Activated T-cell treated with anti-CD3 and anti-CD28 coated beads, Interleukin-2, amount 50 U/mL, for 4 hours (primary cell): Measurements from ENCODE around the gene BNC2. TPM values are rescaled to one million over a fixed set of nuclear protein-coding genes. Genes with fewer than 3 reads are reported as not detected.
"Not testable (repeated sequence)": the region's sequence is repeated elsewhere in the genome, so short reads cannot be mapped to it uniquely, and the experiment has no call there.

Source experiments
- ATAC-seq, 2 donors: fragments of 200-7000 bp; cut with Tn5 transposase; one replicate each; pipeline ENCODE4 v1.10.0; 2021
- DNase-seq: peaks from one replicate; pipeline ENCODE4 v3.0.0-alpha.2; 2020
- H3K27me3 Mint-ChIP-seq: one replicate; pipeline ENCODE4 v1.8.0; 2021; ENCODE audit warnings: low read depth, mixed read lengths
- H3K36me3 Mint-ChIP-seq: one replicate; pipeline ENCODE4 v1.8.0; 2022; ENCODE audit warnings: mixed read lengths; ENCODE audit not compliant: insufficient read depth
- H3K4me1 Mint-ChIP-seq: one replicate; pipeline ENCODE4 v1.8.0; 2021; ENCODE audit warnings: low read depth, mixed read lengths
- H3K4me3 Mint-ChIP-seq: one replicate; pipeline ENCODE4 v1.8.0; 2021; ENCODE audit warnings: mild to moderate bottlenecking, moderate library complexity, mixed read lengths
- H3K9me3 Mint-ChIP-seq: one replicate; pipeline ENCODE4 v1.8.0; 2021; ENCODE audit warnings: mixed read lengths
- total RNA-seq, 3 donors: library from RNA; stranded (reverse); gene quantifications; one replicate each; pipeline ENCODE4 v1.2.1, GENCODE V29; 2021

The BNC2 gene, protein sequence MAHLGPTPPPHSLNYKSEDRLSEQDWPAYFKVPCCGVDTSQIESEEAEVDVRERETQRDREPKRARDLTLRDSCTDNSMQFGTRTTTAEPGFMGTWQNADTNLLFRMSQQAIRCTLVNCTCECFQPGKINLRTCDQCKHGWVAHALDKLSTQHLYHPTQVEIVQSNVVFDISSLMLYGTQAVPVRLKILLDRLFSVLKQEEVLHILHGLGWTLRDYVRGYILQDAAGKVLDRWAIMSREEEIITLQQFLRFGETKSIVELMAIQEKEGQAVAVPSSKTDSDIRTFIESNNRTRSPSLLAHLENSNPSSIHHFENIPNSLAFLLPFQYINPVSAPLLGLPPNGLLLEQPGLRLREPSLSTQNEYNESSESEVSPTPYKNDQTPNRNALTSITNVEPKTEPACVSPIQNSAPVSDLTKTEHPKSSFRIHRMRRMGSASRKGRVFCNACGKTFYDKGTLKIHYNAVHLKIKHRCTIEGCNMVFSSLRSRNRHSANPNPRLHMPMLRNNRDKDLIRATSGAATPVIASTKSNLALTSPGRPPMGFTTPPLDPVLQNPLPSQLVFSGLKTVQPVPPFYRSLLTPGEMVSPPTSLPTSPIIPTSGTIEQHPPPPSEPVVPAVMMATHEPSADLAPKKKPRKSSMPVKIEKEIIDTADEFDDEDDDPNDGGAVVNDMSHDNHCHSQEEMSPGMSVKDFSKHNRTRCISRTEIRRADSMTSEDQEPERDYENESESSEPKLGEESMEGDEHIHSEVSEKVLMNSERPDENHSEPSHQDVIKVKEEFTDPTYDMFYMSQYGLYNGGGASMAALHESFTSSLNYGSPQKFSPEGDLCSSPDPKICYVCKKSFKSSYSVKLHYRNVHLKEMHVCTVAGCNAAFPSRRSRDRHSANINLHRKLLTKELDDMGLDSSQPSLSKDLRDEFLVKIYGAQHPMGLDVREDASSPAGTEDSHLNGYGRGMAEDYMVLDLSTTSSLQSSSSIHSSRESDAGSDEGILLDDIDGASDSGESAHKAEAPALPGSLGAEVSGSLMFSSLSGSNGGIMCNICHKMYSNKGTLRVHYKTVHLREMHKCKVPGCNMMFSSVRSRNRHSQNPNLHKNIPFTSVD
- under 1 TPM; 0.08 to 0.29 (median 0.25) TPM for total RNA-seq

- peak in 1 of 2 donors; percentile 21 for ATAC-seq
- Mint-ChIP-seq H3K27me3 (peaks cover 34% of the 10 kb centered on the region), H3K4me1 (peaks cover 8% of the 10 kb centered on the region), H3K9me3 (no peaks in the 10 kb centered on the region), H3K36me3 (no peaks in the 10 kb centered on the region), H3K4me3 (peak within 1 kb of the TSS; percentile 62)
- no peak for DNase-seq
Measured at GRCh38 chr9:16870596-16871335, at the start of gene BNC2. BNC2 (minus strand) TSS chr9:16870670; CDS start chr9:16870648, 22 bp downstream.

GRCh38 chr9:16918920-16919319 is 48.5 kb upstream of the BNC2 start:
- Mint-ChIP-seq H3K4me1 (no peaks in the 10 kb centered on the region), H3K36me3 (no peaks in the 10 kb centered on the region), H3K4me3 (no peak overlapping the region), H3K9me3 (peaks cover 14% of the 10 kb centered on the region), H3K27me3 (no peaks in the 10 kb centered on the region)
- DNase-seq (no peak), ATAC-seq (no peak)

DNA sequence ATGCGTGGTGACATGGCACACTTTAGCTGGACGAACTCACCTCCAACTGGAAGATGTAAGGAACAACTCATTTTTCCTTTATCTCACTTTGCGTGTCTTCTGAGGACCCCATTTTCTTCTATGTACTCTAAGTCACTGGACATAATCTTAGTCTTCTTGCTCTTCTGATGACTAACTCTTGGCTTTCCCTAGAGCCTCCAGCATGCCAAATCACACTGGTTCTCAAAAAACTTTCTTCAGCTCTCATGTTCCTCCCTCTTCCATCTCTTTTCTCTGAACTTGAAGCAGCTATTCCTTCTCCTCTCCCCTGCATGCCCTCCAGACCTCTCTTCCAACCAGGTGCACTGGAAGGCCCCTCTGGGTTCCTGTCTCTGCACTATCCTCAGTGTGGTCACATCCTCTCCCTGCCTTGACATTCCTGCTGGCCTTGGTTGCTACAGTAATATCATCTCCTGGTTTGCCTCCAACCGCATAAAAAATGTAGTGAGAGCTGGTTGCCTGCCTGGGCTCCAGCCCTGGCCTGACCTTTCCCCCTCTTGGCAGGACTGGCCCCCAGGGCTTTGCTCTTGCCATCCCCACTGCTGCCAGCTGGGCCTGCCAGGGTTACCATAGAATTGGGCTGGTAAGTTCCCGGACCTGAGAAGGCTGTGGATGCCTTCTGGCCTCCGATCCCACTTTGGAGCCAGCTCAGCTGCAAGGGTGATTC is 44.8 kb upstream of the BNC2 start:
- ATAC-seq (no peak), DNase-seq (no peak)
- Mint-ChIP-seq H3K9me3 (peaks cover 14% of the 10 kb centered on the region), H3K27me3 (no peaks in the 10 kb centered on the region), H3K4me3 (no peak overlapping the region), H3K36me3 (no peaks in the 10 kb centered on the region), H3K4me1 (no peaks in the 10 kb centered on the region)

- H3K36me3 Mint-ChIP-seq = no peaks in the 10 kb centered on the region
- H3K4me3 Mint-ChIP-seq = no peak overlapping the region
- no peaks in the 10 kb centered on the region for H3K4me1 Mint-ChIP-seq
- DNase-seq (no peak), ATAC-seq (no peak)
- no peaks in the 10 kb centered on the region for H3K9me3 Mint-ChIP-seq
- no peaks in the 10 kb centered on the region for H3K27me3 Mint-ChIP-seq
Measured at GRCh38 chr9:16912197-16912596, 41.7 kb upstream of the BNC2 start.

DNA sequence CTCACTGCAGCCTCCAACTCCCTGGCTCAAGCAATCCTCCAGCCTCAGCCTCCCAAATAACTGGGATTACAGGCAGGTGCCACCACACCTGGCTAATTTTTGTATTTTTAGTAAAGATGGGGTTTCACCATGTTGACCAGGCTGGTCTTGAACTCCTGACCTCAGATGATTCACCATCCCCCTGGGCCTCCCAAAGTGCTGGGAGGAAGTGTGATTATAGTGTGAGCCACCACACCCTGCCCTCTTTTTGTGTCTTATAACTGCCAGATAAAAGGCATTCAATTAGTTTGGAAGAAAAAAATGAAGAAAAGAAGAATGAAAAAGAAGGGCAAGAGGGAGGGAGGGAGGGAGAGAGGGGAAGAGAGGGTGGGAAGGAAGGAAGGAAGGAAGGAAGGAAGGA is 37.7 kb upstream of the BNC2 start:
- not testable (repeated sequence) for DNase-seq, ATAC-seq, H3K4me3 Mint-ChIP-seq, H3K27me3 Mint-ChIP-seq, H3K4me1 Mint-ChIP-seq, H3K9me3 Mint-ChIP-seq, H3K36me3 Mint-ChIP-seq

- ATAC-seq (no peak), DNase-seq (no peak)
- H3K9me3 Mint-ChIP-seq = no peaks in the 10 kb centered on the region
- no peaks in the 10 kb centered on the region for H3K27me3 Mint-ChIP-seq
- H3K36me3 Mint-ChIP-seq = no peaks in the 10 kb centered on the region
- H3K4me3 Mint-ChIP-seq = no peak overlapping the region
- no peaks in the 10 kb centered on the region for H3K4me1 Mint-ChIP-seq
Measured at GRCh38 chr9:16904655-16905054, 34.2 kb upstream of the BNC2 start.

DNA sequence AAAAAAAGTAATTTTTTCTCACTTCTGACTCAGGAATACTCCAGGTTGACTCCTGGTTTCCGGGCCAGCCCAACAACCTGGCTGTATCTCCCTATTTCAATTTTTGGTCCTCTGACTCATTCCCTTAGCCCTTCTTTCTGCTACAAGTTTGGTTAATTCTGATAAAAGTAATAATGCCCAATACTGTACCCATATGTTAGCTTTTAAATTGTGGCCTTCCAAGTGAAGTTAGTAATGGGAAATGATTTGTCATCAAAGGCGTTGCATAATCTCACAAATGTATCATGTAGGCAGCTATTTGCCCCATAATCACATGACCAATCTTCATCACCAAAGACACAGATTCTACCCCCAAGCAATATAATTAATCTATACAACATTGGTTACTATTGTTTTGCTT is 31.1 kb upstream of the BNC2 start:
- no peaks in the 10 kb centered on the region for H3K4me1 Mint-ChIP-seq
- H3K4me3 Mint-ChIP-seq = no peak overlapping the region
- no peaks in the 10 kb centered on the region for H3K27me3 Mint-ChIP-seq
- ATAC-seq (no peak), DNase-seq (no peak)
- no peaks in the 10 kb centered on the region for H3K9me3 Mint-ChIP-seq
- no peaks in the 10 kb centered on the region for H3K36me3 Mint-ChIP-seq

DNA sequence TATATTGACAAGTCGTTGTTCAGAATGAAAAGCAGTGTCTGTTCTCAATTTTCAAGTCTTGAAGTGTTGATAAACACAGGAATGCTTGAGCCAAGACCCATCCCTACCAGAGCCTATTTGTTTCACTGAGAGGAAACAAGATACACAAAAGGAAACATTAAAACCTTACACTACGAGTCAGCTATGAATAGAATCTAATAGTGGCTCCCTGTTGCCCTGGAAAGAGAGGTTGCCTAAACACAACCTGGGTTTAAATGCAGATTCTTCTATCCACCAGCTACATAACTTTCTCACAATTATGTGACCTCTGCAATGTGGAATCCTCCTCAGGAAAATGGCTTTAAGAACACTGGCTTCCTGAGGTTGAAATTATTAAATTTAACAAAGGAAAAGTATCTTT is 29.1 kb upstream of the BNC2 start:
- Mint-ChIP-seq H3K4me1 (no peaks in the 10 kb centered on the region), H3K9me3 (peaks cover 4% of the 10 kb centered on the region), H3K27me3 (no peaks in the 10 kb centered on the region), H3K36me3 (no peaks in the 10 kb centered on the region), H3K4me3 (no peak overlapping the region)
- DNase-seq (no peak), ATAC-seq (no peak)

- Mint-ChIP-seq H3K36me3 (no peaks in the 10 kb centered on the region), H3K4me1 (no peaks in the 10 kb centered on the region), H3K4me3 (no peak overlapping the region), H3K27me3 (no peaks in the 10 kb centered on the region), H3K9me3 (peaks cover 4% of the 10 kb centered on the region)
- DNase-seq (no peak), ATAC-seq (no peak)
Measured at GRCh38 chr9:16898464-16898863, 28.0 kb upstream of the BNC2 start.

- Mint-ChIP-seq H3K36me3 (no peaks in the 10 kb centered on the region), H3K4me3 (no peak overlapping the region), H3K9me3 (peaks cover 3% of the 10 kb centered on the region), H3K4me1 (no peaks in the 10 kb centered on the region), H3K27me3 (no peaks in the 10 kb centered on the region)
- no peak for ATAC-seq
- DNase-seq = no peak
Measured at GRCh38 chr9:16888594-16888993, 18.1 kb upstream of the BNC2 start.

- H3K27me3 Mint-ChIP-seq = no peaks in the 10 kb centered on the region
- ATAC-seq (no peak), DNase-seq (no peak)
- H3K9me3 Mint-ChIP-seq = peaks cover 11% of the 10 kb centered on the region
- no peak overlapping the region for H3K4me3 Mint-ChIP-seq
- no peaks in the 10 kb centered on the region for H3K36me3 Mint-ChIP-seq
- no peaks in the 10 kb centered on the region for H3K4me1 Mint-ChIP-seq
Measured at GRCh38 chr9:16885931-16886330, 15.5 kb upstream of the BNC2 start.

DNA sequence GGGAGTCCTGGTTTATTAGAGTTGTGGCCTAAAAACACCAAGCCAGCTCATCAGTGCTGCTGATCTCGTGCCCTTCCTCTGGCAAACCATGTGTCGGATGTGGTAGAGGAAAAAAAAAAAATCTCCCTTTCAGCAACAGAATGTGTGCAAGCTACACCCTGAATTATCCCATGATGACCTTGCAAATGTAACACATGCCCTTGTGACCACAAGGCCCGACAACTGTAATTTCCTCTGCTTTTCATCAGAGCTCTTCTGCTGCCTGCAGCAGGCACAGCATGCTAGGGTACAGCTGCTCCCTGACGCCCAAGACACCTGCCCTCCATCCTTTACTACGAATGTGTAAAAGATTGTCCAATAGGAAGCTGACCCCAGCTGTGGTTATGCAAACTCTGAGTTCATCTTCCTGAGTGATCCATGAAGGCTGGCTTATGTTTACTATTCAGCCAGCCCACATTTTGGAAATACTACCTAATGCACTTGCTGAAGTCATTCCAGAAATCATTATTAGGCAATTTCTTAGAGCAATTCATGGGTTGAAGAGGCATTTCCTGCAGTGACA is 14.6 kb upstream of the BNC2 start:
- Mint-ChIP-seq H3K4me1 (no peaks in the 10 kb centered on the region), H3K9me3 (peaks cover 15% of the 10 kb centered on the region)
- DNase-seq = no peak

DNA sequence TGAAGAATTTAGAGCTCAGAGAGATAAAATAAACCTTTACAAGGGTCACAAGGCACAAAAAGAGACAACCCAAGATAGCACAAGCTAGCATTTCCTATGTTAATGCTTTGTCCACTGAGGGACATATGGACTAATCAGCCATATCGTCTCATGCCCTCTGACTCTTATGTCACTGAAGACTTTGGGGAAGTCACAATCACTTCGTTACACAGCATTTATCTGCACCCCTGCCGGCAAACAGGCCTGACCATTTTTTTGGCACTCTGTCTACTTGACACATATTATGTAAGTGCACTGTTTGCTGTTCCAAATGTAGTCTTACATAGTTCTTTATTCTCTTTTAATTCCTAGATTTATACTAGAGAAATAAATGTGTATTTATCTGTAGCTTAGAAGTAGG is 13.9 kb upstream of the BNC2 start:
- DNase-seq = no peak
- peaks cover 15% of the 10 kb centered on the region for H3K9me3 Mint-ChIP-seq
- no peaks in the 10 kb centered on the region for H3K4me1 Mint-ChIP-seq
- H3K4me3 Mint-ChIP-seq = no peak overlapping the region
- H3K27me3 Mint-ChIP-seq = no peaks in the 10 kb centered on the region
- no peaks in the 10 kb centered on the region for H3K36me3 Mint-ChIP-seq
- no peak for ATAC-seq

More for the DNA sequence above, 14.6 kb upstream of the BNC2 start:
- no peaks in the 10 kb centered on the region for H3K36me3 Mint-ChIP-seq
- H3K27me3 Mint-ChIP-seq = no peaks in the 10 kb centered on the region
- no peak overlapping the region for H3K4me3 Mint-ChIP-seq
- no peak for ATAC-seq
